Hippocampal formation (tissue), 2 donors: ENCODE measurements around the gene TSPAN12.
A peak's percentile ranks its signal among the peaks of the same experiment; 100 is the strongest.
"Not testable (repeated sequence)": the region's sequence is repeated elsewhere in the genome, so short reads cannot be mapped to it uniquely, and the experiment has no call there.

Experiments
- DNase-seq, 2 donors: peaks; one replicate each; lab custom pipeline; 2025; lab: John Stamatoyannopoulos, UW

TSPAN12 gene, protein sequence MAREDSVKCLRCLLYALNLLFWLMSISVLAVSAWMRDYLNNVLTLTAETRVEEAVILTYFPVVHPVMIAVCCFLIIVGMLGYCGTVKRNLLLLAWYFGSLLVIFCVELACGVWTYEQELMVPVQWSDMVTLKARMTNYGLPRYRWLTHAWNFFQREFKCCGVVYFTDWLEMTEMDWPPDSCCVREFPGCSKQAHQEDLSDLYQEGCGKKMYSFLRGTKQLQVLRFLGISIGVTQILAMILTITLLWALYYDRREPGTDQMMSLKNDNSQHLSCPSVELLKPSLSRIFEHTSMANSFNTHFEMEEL

DNA sequence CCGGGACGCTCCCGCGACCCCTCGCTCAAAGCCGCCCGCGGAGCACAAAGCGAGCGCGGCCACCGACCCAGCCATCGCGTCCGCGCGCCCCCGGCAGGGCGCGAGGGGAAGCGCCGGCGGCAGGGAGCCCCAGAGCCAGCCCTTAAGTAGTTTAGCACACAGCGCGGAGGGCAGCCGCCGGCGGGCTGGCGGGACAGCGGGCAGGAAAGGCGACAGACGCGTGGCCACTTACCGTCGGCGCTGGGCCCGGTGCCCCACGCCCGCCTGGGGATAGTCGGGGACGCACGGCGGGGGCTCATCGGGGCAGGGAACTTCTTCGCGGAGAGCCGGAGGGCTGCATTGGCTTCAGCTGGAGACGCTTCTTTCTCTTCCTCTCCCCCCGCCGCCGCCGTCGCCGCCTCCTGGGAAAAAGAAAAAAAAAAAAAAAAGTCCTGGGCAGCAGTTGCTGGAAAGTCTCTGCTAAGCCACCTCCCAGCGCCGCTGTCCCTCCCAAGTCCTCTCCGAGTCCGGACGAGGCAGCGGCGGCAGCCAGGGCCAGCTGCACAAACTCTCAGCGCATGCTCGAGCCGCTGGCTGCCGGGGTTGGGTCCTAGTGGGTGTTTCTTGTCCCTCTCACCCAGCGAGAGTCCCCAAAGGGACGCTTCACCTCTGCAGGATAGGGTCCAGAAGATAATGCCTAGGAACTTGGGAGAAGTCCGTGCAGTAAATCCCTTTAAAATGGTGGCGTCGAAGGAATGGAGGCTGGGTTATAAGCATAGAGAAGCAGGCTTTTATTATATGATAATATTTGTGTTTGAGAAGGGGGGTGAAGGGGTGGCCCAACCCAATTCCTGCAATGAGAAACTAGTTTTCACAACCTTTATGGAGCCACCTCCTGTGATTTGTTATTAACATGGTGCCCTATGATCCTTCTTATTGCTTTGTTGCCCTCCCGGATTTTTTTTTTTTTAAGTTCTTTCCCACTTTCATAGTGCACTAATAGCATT is at the start of gene TSPAN12:
Gene TSPAN12 (minus strand): TSS at position 557 of the 986 bp plus-strand sequence. CDS start 1,381 bp downstream, outside the sequence.
- DNase-seq = peak; percentile 23 to 53

DNA sequence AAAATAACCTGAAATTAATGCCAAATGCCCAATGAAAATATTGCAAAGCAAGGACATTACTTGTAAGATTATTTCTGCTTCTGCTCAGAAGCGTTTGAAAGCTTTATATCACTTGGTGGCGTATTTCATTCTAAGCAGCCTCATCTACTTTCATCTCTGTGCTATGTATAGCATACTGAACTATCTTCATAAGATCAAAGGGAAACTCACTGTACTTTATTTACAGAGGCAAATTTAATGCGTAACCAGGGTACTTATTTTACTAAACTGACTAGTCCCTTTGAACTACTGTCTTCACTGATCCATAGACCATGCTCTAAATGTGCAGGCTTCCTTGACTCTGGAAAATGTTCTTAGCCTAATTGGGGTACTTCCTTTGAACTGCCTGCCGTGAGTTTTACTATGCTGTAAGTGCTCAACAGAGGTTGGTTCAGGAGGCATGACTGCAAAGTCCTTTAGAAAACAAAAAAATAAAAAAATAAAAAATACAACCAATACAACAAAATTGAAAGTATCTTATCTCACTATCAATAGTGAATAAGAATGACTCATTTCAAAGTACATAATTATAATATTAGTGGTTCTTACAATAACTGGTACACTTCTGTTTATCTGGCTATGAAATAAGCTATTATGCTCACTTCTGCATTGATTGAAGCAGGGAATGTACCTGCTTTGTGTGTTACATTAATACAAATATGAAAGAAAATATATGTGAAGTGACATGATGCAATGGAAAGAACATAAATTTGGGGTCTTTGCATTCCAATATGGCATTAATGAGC is 41.0 kb upstream of the TSPAN12 start:
- no peak for DNase-seq

DNA sequence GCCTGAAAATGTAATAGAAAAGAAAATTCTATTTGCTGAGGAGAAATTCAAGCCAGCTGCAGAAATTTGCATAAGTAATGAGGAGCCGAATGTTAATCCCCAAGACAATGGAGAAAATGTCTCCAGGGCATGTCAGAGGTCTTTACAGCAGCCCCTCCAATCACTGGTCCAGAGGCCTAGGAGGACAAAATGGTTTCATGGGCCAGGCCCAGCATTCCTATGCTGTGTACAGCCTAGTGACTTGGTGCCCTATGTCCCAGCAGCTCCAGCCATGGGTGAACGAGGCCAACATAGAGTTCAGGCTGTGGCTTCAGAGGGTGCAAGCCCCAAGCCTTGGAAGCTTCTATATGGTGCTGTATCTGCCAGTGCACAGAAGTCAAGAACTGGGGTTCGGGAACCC is 37.3 kb upstream of the TSPAN12 start:
- not testable (repeated sequence) for DNase-seq

DNA sequence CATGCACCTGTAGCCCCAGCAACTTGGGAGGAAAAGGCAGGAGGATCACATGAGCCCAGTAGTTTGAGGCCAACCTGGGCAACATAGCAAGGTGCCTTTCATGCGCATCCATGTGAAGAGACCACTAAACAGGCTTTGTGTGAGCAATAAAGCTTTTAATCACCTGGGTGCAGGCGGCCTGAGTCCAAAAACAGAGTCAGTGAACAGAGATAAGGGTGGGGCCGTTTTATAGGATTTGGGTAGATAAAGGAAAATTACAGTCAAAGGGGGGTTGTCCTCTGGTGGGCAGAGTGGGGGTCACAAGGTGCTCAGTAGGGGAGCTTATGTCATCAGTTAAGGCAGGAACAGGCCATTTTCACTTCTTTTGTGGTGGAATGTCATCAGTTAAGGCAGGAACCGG is 27.7 kb upstream of the TSPAN12 start:
- DNase-seq = not testable (repeated sequence)

DNA sequence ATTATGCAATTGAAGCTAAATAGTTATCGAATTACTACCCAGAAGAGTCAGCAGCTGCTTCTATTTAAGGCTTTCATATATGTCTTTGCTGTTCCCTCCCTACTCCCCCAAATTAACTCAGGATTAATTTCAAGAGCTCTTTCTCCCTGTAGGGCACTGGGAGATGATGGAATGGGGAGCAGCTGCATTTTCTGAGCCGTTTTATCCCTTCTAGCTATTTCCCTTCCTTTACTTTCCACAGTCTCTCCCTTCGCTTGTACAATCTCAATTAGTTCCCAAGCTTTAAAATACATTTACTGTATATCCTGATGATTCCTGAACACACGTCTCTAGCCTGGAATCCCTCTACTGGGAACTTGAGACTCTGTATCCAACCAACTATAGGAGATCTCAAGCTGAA is 19.8 kb upstream of the TSPAN12 start:
- DNase-seq = no peak

DNA sequence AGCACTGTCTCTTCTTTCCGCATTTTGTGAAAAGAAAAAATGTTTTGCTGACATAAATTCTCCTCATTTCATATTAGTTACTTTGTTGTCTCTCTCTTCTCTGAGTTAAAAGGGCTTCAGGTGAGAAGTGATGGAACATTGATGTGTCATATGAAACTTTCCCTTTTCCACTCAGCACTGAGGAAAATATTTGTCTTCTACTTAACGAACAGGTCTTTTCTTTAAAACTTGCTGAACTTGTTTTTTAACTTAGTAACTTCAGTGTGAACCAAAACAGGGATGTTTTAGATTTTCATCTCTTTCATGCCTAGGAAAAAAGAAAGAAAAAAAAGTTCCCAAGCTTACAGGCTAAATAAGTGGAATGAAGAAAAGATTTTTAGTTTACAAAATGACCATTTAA is 19.0 kb upstream of the TSPAN12 start:
- no peak for DNase-seq

DNA sequence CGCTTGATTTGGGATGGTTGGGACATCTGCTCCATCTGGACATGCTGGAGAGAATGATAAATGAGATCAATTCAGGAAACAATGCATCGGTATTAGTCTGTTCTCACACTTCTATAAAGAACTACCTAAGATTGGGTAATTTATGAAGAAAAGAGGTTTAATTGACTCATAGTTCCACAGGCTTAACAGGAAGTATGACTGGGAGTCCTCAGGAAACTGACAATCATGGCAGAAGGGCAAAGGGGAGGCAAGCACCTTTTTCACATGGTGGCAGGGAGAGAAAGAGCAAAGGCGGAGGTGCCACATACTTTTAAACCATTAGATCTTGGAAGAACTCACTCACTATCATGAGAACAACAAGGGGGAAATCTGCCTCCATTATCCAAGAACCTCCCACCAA is 16.8 kb upstream of the TSPAN12 start:
- DNase-seq = no peak

DNA sequence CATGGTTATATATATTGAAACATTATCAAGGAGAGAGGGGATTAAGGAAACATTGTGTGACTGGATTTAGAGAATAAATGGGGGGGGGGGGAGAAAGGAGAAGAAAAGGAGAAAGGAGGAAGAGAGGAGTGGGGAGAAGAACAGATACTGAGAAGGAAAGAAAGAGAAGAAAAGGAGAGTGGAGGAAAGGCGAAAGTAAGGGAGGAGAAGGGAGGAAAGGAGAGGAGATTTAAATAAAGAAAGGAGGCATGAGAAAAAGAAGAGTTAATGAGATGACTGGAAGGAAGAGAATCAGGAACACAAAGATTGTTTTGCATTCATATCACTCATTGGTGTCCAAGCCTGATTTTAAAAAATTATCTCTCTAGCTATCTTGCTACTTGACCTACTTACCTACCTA is 16.1 kb upstream of the TSPAN12 start:
- no peak for DNase-seq

DNA sequence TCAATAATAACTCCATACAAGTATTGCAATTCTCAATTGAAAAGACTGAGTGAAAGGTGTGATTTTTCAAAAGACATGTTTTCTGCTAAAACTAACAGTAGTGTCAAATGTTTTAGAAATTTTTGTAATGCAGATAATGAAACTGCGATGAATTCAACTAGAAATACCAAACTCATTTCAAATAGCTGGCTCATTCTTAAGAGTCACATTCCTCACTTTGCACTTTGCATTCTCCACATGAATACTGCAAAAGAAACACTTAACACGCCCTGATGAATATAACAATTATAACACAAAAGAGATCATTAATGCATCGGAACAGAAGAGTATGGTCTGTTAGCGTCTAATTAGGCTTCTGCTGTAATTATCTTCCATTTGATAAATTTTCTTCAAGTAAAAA is 15.5 kb upstream of the TSPAN12 start:
- no peak for DNase-seq

DNA sequence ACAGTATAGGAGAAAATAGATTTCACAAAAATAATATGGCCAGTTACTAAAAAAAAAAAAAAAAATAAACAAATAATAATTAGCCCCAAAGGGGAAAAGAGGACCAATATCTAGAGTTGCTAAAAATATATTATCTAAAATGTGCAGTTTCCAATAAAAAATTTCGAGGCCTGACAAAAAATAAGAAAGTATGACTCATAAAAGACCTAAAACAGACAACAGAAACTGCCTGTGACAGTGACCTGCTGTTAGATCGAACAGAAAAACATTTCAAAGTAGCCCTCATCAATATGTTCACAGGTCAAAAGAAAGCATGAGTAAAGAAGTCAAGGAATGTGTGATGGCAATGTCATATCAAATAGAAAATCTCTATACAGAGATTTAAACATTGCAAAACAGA is 11.8 kb upstream of the TSPAN12 start:
- DNase-seq = no peak

DNA sequence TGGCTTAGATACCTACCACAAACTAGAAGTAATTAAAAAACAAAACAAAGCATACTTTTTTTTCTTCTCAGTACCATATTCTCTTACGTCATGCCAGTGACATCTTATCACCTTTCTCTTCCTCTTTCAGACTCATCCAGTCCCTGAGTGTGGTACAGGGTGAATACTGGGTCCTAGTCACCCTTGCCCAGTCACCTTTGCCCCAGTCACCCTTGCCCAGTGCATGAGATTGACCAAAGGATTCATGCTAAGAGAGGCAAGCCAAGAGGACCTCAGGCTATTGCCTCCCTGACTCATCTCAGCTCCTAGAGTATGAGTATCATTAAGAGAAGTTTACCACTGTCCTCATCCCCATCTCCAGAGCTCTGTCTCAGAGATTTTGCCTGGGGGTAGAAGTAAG is 10.0 kb upstream of the TSPAN12 start:
- DNase-seq = no peak

DNA sequence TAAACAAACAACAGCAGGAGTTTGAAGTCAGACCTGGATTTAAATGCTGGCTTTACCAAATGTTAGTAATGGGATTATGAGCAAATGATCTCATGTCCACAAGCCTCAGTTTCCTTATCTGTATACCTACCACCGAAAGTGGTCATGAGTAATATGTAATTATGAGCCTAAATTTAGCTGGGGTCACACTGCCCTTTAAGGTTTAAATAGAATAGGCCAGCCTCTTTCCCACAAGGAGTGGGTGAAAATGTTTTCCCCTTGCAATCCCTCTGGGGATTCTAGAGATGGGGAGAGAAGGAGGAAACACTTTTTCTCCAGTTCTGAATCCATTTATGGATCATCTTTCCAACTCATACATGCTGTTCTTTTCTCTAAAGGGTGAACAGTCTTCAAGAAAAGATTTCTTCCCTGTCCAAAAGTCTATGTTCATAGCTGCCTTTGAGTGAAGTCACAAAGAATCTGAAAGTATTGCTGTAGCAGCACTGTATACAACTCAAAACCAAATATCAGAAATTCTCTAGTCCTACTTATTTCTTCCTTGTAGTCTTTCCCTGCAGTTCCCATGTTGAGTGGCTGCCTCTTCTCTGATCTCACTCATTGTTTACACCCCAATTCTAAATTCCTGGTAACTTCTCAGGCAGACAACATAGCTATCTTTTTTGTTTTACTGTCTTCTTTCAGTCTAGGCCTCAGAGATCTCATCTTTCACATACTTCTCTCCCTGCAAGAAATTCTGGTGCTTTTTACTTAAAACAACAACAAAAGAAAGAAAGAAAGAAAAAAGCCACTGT is 7.4 kb upstream of the TSPAN12 start:
- no peak for DNase-seq

DNA sequence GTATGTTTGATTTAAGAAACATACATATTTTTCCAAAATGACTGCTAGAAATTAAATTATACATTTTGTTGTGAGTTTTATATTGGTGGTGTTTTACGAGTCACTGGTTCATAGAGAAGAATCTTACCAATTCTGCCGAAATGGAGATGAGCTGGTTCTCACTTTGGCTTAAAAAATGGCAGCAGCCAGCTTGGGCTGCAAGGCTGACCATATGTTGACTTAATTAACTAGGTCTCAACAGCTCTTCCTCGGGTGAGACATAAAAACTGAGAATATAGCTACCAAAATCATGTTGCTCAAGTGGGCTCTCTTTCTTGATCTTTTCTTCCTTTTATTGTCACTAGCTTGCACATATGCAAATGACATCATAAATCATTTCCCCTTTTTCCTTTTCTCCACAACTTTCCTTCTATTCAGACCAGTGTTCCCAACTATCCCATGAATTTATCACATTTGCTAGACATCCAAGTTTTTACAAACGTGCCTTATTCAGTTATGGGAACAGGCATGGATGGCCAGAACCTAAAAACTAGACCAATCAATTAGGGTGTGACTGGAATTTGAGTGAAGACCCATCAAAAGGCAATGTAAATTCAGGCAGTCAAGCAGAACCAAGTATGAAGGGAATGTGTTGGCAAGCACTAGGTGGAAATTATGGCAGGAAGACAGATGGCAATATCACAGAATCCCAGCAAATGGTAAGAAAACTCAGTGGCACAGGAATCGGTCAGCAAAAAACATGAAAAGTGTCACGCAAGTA is 6.4 kb upstream of the TSPAN12 start:
- DNase-seq = no peak

DNA sequence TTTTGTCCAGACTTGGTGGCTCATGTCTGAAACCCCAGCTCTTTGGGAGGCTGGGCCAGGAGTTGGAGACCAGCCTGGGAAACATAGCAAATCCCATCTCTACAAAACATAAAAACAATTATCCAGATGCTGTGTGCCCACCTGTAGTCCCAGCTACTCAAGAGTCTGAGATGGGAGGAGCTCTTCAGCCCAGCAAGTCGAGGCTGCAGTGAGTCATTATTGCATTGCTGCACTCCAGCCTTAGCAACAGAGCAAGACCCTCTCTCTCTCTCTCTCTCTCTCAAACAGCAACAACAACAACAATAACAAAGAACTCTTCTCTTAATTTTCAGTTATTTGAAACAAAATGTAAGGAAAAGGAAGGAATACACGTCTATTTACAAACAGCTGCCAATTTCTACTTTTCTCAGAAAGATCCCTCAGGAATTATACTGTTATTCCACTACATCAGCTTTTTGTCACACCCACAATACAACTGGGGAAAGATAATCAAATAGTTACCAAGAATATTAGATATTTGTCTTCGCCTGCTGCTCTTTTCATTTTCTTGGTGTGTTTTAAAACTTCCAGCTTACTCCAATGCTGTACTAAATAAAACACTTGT is 5.1 kb upstream of the TSPAN12 start:
- DNase-seq = no peak

DNA sequence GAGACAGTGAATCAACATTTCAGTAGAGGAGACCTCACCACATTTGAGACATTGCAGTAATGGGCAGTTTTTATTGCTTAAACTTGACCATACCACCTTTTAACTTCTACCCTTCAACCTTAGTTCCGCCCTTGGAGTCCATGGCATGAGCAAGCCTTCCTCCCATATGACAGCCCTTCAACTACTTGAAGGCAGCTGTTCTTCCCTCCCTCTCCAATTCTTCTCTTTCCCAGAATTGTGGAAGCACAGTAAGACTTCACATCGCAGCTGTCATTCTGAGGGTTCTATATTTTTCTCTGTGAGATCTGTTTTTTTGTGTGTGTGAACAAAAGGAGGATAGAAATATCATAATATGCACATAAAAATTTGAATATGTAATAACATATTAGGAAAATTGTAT is 2.2 kb upstream of the TSPAN12 start:
- DNase-seq = no peak

DNA sequence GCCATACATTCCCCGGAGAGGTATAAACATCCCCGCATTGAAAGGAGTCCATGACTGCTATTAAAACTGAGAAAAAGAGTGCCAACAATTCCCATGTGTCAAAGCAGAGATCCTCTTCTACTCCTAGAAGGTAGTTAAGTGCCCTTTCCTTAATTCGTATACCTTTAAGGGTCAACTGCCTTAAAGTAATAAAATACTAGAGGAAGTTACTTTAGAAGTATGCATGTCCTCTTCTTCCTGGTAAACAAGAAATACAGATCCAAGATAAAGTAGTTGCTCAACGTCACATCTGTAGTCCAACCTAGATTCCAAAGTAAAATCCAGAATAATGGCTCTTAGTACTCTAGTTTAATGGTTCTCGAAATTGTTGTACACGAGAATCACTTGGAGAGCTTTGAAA is 1.5 kb upstream of the TSPAN12 start:
- DNase-seq = no peak

DNA sequence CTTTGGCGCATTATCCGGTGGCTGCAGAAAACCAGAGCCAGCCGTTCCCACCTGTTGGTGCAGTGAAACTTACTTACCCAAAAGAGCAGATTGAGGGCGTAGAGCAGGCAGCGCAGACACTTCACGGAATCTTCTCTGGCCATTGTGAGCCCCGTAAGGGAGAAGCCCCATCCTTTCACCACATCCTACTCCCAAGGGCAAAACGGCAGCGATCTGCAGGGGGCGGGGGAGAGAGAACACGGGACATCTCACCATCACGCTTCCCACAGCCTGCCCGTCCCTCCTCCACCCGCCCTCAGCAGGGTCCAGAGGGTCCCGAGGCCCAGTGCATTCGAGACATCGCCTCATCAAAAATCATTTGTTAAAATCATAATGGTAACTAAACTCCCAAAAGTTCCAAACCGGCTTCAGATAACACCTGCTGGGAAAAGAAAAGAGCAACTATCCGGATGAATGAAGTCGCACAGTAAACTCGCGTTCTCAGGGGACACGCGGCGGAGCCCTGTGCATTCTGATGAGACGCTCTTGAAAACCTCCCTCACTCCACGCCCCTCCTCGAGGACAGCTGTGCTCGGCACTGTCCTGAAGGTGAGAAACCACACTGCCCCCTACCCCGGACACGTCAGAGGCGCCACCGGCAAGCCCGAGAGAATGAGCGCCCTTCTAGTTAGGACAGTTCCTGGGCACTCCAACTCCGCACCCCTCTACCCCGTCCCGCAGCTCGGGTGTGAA is 1.2 kb downstream of the TSPAN12 start:
- peak in 1 of 2 donors; percentile 3 for DNase-seq

DNA sequence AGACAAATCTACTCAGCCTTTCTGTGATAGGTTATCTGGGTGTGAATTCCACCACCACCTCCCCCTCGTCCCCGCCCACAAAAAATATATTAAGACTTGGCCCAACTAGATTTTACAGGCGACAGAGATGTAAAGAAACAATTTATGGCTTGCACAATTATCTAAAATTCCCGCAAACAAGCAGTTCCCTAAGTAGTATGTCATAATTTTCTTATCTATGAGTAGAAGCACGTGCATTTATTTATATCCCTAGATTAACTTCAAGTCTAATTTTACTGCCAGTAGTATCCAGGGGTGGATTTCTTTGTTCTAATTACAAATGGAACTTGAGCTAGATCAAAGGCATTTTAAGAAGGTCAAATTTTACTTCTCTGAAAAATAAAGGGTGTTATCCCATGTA is 1.7 kb downstream of the TSPAN12 start:
- DNase-seq = no peak

DNA sequence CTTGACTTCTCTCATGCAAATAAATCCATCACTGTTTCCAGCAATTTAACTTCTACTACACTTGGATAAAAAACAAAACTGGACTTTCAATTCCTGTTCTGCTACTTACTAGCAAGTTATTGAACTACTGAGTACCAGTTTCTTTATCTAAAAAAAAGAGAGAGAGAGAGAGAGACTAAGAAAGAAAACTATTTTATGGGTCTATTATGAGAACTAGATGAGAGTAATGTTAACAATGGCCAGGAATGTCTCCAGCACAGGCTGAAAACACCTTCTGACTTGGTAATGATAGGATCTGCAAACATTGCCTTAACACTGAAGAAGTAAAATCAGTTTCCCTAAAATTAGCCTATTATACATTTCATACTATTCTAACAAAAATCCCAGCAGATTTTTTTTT is 5.2 kb downstream of the TSPAN12 start:
- no peak for DNase-seq

DNA sequence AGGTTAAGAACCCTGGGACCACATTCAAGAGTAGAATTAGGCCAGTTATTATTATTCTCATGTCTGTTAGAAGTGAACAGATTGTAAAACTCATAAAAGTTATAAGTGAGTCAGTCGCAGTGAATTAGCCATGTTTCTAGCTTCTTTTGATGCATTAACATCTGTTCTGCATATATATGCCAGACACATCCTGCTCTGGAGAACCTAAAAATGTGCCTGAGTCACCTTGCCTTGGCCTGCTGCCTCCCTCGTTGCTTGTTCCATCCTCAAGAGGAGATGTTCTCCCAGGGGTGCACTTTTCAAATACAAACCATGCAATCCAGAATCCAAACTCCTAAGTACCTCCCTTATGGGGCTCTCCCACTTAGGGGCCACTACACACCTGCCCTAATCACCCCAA is 14.8 kb downstream of the TSPAN12 start:
- DNase-seq = no peak
